B cell (primary cell): ENCODE data around the gene PYCARD.

Source experiments
- EZH2 ChIP-seq: IDR thresholded peaks from 2 replicates; pipeline ENCODE4 v1.6.1; 2012; ENCODE audit warnings: borderline replicate concordance, low read depth, mild to moderate bottlenecking, moderate library complexity, low read length; ENCODE audit not compliant: insufficient read depth, poor library complexity, severe bottlenecking
- TF ChIP-seq, protein P1 (sequence below): fragments of 200-600 bp; IDR thresholded peaks from one replicate; pipeline ENCODE4 v1.8.0; 2022; ENCODE audit warnings: antibody characterized with exemption, mild to moderate bottlenecking

DNA sequence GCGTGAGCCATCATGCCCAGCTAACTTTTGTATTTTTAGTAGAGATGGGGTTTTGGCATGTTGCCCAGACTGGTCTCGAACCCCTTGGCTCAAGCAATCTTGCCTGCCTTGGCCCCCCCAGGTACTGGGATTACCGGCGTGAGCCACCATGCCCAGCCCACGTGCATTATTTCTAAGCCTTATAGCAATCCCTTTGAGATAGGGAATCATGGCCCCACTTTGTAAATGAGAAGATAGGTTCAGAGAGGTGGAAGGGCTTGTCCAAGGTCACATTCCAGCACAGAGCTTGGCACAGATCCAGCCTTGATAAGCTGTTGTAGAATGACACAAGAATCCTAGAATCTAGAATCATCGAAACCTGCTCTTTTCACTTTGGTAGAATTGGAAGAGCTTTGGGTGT, 4.2 kb upstream of the PYCARD start:
- TF ChIP-seq, protein P1, sequence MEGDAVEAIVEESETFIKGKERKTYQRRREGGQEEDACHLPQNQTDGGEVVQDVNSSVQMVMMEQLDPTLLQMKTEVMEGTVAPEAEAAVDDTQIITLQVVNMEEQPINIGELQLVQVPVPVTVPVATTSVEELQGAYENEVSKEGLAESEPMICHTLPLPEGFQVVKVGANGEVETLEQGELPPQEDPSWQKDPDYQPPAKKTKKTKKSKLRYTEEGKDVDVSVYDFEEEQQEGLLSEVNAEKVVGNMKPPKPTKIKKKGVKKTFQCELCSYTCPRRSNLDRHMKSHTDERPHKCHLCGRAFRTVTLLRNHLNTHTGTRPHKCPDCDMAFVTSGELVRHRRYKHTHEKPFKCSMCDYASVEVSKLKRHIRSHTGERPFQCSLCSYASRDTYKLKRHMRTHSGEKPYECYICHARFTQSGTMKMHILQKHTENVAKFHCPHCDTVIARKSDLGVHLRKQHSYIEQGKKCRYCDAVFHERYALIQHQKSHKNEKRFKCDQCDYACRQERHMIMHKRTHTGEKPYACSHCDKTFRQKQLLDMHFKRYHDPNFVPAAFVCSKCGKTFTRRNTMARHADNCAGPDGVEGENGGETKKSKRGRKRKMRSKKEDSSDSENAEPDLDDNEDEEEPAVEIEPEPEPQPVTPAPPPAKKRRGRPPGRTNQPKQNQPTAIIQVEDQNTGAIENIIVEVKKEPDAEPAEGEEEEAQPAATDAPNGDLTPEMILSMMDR, result no peak
- no peak for TF ChIP-seq EZH2
